NT2/D1 (cell line): ENCODE data around the gene COLQ.

Experiments used
- SUZ12 ChIP-seq: IDR thresholded peaks from 2 replicates; pipeline ENCODE4 v1.6.1; 2011; ENCODE audit not compliant: insufficient read length, insufficient read depth; ENCODE audit errors: extremely low read depth
- YY1 ChIP-seq: IDR thresholded peaks from 2 replicates; pipeline ENCODE4 v1.6.1; 2011; ENCODE audit not compliant: insufficient read length, insufficient read depth
- ZNF274 ChIP-seq: IDR thresholded peaks from 2 replicates; pipeline ENCODE4 v1.6.1; 2011; ENCODE audit warnings: mild to moderate bottlenecking, low read depth, low read length

- TF ChIP-seq SUZ12 (no peak), YY1 (no peak), ZNF274 (no peak)
These were observed 16.8 kb upstream of the COLQ start for GRCh38 chr3:15538345-15538744.
